Measurements from ENCODE around the gene ZFHX2. TPM values are rescaled to one million over a fixed set of nuclear protein-coding genes. Genes with fewer than 3 reads are reported as not detected.
A peak's percentile ranks its signal among the peaks of the same experiment; 100 is the strongest.

The ZFHX2 gene
- total RNA-seq, 1 experiment from 2014 or later: 19.4 TPM

GRCh38 chr14:23517650-23518326, 33.8 kb downstream of the ZFHX2 start:
- no peak overlapping the region for H2BK12ac ChIP-seq (ENCODE audit: insufficient read length, low read depth, low read length)
- H3K23me2 ChIP-seq (ENCODE audit: insufficient read length, low read depth, low read length, poor library complexity, severe bottlenecking): peaks cover 3% of the 10 kb centered on the region
- no peaks in the 10 kb centered on the region for H3K79me1 ChIP-seq (ENCODE audit: insufficient read depth, low read depth, low read length, poor library complexity, severe bottlenecking)
- H3K36me3 Mint-ChIP-seq (ENCODE audit: insufficient read depth in 1 of 3, low read depth in 3 of 3): peaks cover 5 to 11% (median 9%) of the 10 kb centered on the region in 3 experiments; a peak in 5 of 7 replicates
- H3K23ac ChIP-seq (ENCODE audit: insufficient read length, low read depth, low read length): no peak overlapping the region
- H2BK20ac ChIP-seq (ENCODE audit: low read depth, low read length, poor library complexity, severe bottlenecking): no peak overlapping the region
- H3K4me1 ChIP-seq (ENCODE audit: insufficient read depth, low read length): peaks cover 15% of the 10 kb centered on the region; the same call in 1 of the 2 replicates
- peaks cover 20% of the 10 kb centered on the region for H3K27me3 Mint-ChIP-seq (ENCODE audit: low read depth)
- H3K27ac ChIP-seq (ENCODE audit: insufficient read length, low read depth, low read length): no peak overlapping the region
- TF ChIP-seq CTCF (conservative IDR thresholded peaks at IDR 0.05): peak; percentile 48
- no peaks in the 10 kb centered on the region; the same call in 1 of the 2 replicates for H3K27me3 ChIP-seq (ENCODE audit: insufficient read depth, low read length)
- no peak overlapping the region for H2AK5ac ChIP-seq (ENCODE audit: insufficient read length, low read length)
- H2BK15ac ChIP-seq (ENCODE audit: low read depth, low read length): no peak overlapping the region
- no peak overlapping the region for H2BK5ac ChIP-seq (ENCODE audit: insufficient read length, low read length)
- H4K20me1 ChIP-seq (ENCODE audit: control insufficient read depth, insufficient read depth, insufficient read length): no peaks in the 10 kb centered on the region
- H3K56ac ChIP-seq (ENCODE audit: insufficient read length, low read depth, low read length): no peak overlapping the region
- no peak overlapping the region for H4K91ac ChIP-seq (ENCODE audit: insufficient read length, low read depth, low read length)
- no peak overlapping the region for H3K14ac ChIP-seq (ENCODE audit: insufficient read depth, low read length)
- no peak overlapping the region for H3T11ph ChIP-seq (ENCODE audit: low read length)
- no peaks in the 10 kb centered on the region for H3K9me3 Mint-ChIP-seq
- H3K4ac ChIP-seq (ENCODE audit: low read depth, low read length): no peak overlapping the region
- H3K79me2 ChIP-seq (ENCODE audit: insufficient read depth, low read length): no peaks in the 10 kb centered on the region
- no peak overlapping the region; a peak in 2 of 7 replicates for H3K27ac Mint-ChIP-seq
- WGBS (ENCODE audit: extremely low coverage, insufficient read length, low lambda C conversion rate): no CpG with 5 or more reads among the region's 6 CpGs
- no peaks in the 10 kb centered on the region for H3K9me3 ChIP-seq (ENCODE audit: control insufficient read depth, low read depth, low read length)
- H3K9ac ChIP-seq (ENCODE audit: extremely low read depth, insufficient read length, low read length): no peak overlapping the region
- no peak overlapping the region for H2AFZ ChIP-seq (ENCODE audit: low read length)
- H3K4me3 Mint-ChIP-seq: peak overlapping the region in 1 of 2 experiments; percentile 17; a peak in 1 of 5 replicates
- no peak overlapping the region for H4K5ac ChIP-seq (ENCODE audit: insufficient read length, low read depth, low read length)
- no peak overlapping the region for H3K18ac ChIP-seq (ENCODE audit: insufficient read length, low read depth, low read length)
- H4K8ac ChIP-seq (replicated peaks; ENCODE audit: insufficient read length, low read depth, low read length): no peak overlapping the region
- peaks cover 39 to 41% of the 10 kb centered on the region in 2 experiments for H3K4me1 Mint-ChIP-seq
- DNase-seq: no peak
- no peak overlapping the region for H2BK120ac ChIP-seq (ENCODE audit: low read depth, low read length, poor library complexity, severe bottlenecking)
- no peak overlapping the region for H3K4me2 ChIP-seq (ENCODE audit: insufficient read depth, insufficient read length, low read length)

Data from H9 (cell line).